HG03571 (cell line): ENCODE data around the gene SLC25A52.
"Not testable (repeated sequence)": the region's sequence is repeated elsewhere in the genome, so short reads cannot be mapped to it uniquely, and the experiment has no call there.

ENCODE experiments used
- ATAC-seq: cut with Tn5 transposase; IDR thresholded peaks from one replicate; pipeline ENCODE4 v1.9.1; 2021; ENCODE audit not compliant: unreplicated experiment

Gene SLC25A52, protein sequence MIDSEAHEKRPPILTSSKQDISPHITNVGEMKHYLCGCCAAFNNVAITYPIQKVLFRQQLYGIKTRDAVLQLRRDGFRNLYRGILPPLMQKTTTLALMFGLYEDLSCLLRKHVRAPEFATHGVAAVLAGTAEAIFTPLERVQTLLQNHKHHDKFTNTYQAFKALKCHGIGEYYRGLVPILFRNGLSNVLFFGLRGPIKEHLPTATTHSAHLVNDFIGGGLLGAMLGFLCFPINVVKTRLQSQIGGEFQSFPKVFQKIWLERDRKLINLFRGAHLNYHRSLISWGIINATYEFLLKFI

DNA sequence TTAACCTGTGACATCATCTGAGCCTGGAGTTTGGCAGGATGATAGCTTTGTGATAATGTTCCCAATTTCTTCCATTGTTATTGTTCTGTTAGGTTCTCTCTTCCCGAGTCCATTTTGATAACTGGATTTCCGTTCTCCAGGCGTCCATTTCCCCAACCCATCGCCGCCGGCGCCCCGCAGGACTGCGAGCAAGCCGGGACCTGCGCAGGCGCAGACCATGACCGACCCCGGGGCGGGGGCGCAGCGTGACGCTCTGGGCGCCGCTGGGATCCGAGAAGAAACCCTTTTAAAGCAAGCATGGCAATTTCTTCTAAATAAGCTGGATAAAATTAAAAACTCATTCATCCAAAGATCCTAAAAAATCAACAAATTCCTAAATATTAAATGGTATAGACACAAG is at the start of gene SLC25A52:
Gene SLC25A52, minus strand, starts transcription at position 186 of the 400 bp plus-strand sequence. CDS start 219 bp downstream, outside the sequence.
- ATAC-seq, result no peak

DNA sequence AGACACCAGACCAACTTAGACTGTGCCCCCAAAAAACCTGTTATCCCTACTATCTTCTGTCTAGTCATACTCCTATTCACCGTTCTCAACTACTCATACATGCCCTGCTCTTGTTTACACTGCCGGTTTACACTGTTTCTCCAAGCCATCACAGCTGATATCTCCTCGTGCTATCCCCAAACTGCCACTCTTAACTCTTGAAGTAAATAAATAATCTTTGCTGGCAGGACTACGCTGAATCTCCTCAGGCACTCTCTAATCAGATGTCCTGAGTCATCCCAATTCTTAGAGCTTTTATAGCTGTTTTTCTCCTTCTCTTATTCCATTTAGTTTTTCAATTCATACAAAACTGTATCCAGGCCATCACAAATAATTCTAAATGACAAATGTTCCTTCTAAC is 48.4 kb upstream of the SLC25A52 start:
- not testable (repeated sequence) for ATAC-seq

DNA sequence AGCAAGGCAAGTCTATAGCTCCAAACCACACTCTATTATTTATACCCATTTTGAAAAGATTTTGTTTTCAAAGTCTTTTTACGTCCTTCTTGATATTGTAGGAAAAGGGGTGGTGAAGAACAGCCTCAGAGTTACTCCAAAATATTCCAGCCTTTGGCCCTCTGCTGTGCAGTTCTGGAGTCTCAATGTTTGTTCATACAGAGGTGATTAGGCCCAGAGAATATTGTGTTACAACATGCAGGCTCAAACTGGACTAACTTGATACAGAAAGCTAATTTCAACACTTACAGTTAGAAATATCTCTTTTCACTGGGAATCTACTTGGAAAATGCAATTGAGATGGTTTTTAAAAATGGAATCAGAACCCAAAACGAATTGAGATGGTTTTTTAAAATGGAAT is 40.4 kb upstream of the SLC25A52 start:
- ATAC-seq, result no peak

DNA sequence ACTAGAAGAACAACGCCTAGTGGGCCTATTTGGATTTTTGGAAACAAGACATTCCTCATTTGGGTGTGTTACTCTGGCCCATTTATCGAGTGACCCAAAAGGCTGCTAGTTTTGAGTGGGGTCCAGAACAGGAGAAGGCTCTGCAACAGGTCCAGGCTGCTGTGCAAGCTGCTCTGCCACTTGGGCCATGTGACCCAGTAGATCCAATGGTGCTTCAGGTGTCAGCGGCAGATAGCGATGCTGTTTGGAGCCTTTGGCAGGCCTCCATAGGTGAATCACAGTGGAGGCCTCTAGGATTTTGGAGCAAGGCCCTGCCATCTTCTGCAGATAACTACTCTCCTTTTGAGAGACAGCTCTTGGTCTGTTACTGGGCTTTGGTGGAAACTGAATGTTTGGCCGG is 38.6 kb upstream of the SLC25A52 start:
- ATAC-seq, result not testable (repeated sequence)

DNA sequence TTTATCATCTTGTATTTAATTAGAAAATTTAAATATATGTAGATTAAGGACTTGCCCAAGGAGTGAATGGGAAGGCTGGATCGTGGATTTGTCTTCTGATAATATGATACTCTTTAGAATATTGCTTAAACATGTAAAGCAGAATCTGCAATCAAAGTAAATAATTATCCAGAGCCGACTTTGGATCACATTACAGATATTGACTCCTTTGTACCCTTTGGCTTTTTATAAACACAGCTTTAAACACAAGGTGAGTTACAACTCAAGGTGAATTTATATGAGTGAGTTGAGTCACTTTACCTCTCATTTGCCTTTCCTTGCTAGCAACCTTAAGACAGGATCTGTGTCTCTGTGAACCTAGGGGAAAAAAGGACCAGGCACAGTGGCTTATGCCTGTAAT is 37.7 kb upstream of the SLC25A52 start:
- no peak for ATAC-seq

DNA sequence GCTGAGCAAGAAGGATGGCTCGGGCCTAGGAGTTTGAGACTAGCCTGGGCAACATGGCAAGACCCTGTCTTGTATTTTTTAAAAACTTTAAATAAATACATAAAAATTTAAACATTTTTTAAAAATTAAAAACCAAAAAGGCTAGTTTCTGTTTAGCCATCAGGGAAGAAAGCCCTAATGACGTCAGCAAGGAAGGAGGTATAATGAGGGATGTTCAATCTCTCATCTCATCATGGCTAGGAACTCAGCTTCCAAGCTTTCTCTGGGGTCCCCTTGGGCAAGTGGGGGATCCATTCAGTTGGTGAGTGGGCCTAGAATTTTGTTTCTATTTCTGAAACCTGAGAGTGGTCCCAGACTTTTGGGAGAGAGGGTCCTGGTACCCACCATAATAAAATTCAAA is 35.1 kb upstream of the SLC25A52 start:
- no peak for ATAC-seq

DNA sequence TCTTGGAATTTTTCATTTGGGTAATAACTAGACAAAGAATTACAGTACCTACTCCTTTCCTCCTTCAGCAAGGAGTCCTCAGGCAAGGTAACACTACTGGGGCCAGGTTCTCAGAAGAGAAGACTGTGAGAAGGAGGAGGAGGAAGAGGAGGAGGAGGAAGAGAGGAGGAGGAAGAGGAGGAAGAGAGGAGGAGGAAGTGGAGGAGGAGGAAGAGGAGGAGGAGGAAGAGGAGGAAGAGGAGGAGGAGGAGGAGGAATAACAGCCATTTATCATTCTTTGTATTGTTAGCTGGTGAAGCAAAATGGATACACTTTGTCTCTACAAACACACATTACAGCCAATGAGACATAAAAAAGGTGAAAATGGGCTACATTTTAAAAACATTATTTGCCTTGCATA is 32.9 kb upstream of the SLC25A52 start:
- ATAC-seq, result no peak

DNA sequence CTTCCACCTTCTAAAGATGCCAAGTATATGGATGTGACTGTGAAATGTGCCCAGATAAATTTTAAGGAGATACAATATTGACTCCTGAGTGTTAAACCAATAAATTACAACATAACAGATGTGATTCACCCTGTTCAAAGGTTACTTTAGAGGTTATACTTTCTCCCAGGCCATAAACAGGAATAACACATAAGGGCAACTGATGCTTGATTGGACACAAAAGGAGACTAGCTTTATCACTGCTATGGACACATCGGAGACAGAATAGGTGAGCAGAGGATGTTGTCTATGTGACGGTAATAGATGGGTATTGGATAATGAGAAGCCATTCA is 31.9 kb upstream of the SLC25A52 start:
- ATAC-seq, result no peak

DNA sequence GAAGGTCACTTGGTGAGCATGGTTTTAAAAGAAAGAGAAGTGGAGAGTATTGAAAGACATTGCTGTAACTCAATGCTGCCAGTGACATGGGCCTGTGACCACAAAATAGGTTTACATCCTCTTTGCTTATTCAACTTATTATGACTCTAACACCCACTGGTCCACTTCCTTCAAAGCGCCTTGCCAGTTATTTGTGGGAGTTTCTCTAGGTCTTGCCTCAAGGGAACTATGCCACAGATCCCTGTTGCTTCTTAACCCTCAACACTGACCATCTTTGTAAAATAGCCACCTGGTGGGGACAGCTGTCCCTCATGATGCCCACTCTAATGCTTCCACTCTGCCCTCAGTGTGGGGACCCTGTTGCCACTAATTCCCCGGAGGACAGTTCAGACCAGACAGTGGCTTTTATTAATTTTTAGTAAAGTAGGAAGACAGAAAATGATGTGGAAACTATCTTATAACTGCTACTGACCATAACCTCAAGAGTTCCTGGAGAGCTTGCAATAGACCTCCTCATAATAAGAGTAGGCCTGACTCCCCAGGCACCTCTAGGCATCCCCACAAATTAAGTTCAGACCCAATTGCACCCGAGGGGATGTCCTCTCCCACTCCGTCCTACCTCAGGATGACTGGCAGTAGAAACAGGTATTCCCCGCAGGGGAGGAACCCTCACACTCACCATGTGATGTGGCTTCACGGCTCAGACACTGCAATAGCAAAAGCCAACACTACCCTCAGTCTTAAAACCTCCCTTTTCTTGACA is 31.3 kb upstream of the SLC25A52 start:
- ATAC-seq, result peak; percentile 88

DNA sequence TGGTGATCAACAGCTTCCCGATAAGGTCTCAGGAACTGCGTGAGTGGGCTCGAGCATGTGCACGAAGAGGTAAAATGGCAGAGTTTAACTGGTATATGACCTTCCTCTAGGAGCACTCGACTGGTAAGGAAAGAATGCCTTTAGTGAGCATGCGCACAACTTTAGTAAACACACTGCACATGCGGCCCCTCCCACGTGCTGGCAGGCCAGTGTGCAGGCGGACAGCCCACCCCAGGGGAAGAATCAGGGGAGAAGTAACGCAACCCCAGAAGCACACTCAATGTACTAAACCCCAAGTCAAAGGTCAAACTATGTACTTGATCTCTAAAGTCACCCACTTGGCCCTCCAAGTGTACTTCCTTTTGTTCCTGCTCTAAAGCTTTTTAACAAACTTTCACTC is 28.7 kb upstream of the SLC25A52 start:
- ATAC-seq, result no peak

DNA sequence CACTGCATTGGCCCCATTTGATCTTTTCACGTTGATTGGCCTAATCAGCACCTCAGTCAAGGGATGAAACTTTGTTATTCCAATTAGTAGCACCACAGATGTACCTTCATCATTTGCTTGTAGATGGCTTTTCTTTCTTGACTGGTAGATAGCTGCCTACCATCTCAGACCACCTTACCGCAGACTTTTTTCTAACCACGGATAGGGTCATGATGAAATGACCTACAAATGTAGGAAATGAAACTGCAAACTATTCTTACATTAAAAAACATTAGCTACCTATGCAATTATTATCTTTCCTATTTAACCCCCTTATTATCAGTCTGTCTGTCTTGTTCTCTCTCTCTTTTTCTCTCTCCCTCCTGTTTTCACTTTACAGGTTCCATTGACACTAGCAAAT is 22.4 kb upstream of the SLC25A52 start:
- no peak for ATAC-seq

DNA sequence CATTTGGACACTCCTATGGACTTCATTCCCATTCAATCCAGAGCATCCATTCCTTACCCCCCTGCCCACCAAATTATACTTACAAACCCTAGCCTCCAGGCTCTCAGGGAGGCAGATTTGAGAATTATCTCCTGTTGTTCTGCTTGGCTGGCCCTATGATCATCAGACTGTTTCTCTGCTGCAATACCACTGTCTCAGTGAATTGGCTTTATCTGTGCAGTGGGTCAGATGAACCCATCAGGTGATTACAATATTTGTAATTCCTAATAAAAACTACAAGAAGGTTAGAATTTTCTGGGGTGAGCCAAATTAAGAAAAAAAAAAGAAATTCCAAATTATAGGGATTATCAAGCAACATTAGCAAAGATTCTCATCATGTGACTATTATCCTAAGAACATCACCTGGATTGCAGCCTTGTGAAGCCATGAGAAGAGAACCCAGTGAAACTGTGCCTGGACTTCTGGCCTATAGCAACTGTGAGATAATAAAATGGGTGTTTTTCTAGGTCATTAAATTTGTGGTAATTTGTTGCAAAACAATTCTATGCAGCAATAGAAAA is 17.8 kb upstream of the SLC25A52 start:
- no peak for ATAC-seq

DNA sequence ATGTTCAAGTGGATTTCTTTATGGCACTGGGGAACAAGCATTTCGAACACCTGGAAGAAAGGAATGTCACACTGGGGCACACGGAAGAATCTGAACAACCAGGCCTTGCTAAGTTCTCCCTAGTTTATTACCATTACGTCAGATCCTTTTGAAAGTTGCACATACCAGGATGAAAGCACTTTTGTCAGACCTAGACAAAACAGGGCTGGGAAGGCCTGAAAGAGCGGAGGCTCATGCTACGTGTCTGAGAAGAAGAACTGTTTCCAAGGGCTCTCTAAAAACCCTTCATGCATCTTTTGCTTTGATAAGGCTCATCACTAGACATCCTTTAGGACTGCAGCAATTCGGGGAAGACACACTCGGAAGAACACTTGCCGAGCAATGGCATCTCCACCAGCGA is 15.4 kb upstream of the SLC25A52 start:
- ATAC-seq, result no peak

DNA sequence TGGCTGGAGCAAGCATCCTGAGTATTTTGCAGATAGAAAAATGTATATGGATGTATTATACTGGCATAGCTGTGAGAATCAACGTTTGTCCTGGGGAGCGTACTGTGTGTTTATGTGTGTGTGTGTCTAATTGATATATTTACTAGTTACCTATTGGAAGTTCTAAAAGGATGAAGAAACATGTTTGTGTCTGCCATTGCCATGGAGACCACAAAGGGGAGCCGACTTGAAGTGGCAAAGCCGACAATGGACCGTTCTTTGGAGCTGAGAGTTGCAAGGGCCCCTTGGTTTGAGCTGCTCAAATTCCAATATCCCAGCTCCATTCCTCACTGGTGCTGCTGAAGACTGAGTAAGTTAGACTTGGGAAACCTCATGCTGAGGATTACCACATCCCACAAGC is 14.3 kb upstream of the SLC25A52 start:
- no peak for ATAC-seq

DNA sequence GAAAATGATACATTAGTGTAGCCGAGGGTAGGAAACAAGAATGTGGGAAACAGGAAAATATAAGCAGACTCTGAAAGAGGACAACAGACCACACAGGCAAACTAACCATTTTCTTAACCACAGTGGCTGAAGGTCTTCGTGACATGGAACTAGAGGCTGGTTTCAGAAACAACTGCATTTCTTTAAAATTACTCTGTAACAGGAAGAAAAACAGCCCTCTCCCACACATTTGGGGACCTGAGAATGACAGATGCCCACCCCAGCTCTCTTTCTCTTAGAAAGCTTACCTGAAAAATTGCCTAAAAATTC is 13.8 kb upstream of the SLC25A52 start:
- ATAC-seq, result no peak

DNA sequence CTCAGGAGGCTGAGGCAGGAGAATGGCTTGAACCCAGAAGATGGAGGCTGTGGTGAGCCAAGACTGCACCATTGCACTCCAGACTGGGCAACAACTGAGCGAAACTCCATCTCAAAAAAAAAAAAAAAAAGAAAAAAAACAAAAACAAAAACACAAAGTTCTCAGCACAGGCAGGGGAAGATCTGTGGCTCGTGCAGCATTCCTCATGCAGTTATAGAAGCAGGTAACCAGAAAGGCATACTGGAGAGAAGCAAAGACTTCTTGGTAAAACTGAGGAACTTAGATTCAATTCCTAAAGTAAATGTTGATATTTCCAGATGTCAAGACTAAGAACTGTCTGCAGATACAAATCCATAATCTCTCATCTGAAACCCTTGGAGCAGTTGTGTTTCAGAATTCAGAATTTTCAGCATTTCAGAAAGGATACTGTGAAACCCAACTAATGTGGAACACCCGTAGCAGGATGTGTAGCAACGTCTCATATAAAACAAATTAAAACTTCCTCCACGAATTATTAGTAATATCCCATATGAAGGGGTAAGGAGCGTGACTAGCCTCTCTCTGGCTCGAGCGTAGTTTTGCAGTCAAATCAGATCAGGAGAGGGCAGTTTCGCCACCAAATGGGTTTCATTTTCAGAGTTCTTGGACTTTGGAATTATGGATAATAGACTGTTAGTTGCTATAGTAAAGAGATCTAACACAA is 13.2 kb upstream of the SLC25A52 start:
- ATAC-seq, result no peak

DNA sequence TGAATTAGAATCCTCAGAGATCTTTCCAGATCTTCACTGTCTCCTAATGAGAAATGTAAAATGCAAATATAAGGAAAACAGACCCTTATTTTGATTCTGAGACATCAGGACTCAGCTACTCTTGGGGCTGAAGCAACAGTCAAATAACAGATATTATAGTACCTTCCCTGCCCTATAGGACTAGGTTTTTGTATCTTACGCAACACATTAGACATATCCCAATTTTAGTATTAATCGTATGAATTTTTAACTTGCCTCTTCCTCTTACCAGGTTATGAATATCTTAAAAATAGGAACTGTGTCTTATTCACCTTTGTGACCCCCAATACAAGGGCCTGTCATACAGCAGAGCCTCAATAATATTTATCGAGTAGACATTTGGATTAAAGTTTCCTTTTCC is 12.0 kb upstream of the SLC25A52 start:
- no peak for ATAC-seq

DNA sequence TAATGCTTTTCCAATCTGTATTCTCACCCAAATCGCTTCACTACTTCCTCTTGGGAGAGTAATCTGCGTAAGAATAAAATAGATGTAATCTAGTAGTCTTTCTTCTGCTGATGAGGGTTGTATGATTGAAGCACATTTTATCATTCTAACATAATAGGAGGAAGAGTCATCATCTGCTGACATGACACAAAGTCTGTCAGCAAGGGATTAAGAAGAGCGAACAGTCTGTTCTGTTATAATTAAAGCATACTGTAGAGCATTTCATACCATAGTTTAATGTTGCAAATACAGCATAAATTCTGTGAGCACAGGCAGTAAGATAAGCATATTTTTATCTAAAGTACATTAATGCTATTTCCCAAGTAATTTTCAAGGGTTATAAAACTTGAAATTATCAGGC is 10.4 kb downstream of the SLC25A52 start:
- no peak for ATAC-seq

DNA sequence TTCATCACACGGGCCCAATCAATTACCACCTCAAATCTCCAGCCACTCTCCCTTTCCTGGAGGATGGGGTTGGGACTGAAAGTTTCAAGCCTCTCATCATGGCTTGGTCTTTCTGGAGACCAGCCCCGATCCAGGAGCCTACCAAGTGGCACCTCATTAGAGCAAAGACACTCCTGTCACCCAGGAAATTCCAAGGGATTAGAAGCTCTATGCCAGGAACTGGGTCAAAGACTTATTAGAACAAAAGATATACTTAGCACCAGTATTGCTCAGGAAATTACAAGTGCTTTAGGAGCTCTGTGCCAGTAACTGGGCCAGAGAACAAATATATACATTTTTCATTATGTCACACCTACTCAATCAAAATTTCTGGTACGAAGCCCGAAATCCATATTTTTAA is 14.3 kb downstream of the SLC25A52 start:
- no peak for ATAC-seq

DNA sequence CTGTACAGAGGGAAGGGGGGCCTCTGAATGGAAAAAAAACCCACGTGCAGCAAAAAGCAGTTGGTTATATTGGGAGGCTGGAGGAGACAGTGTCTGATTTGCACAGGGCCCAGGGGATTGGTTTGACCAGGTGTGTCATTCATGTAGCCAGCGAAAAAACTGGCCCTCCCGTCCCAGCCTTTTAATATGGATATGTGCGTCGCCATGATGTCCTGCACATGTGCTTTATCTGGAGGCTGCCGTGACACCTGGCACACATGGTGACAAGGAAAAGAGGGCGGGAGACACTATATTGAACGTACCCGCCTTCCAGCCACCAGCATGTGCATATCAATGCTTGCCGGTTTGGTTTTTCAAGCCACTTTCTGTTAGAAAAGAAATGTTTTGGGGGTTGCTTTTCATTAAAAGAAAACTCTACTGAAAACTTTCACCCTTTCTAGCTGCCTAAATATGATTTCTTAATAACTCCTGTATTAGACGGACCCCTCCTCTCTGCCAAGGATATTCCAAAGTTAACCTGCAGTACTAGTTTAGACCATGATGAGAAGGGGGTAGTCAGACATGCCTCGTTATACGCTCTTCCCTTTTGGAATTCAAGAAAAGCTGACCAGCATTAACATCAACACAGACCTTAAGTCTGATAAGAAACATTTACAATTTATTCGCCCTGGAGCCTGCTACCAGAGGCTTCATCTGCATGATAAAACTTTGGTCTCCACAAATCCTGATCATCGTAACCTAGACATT is 16.2 kb downstream of the SLC25A52 start:
- no peak for ATAC-seq

DNA sequence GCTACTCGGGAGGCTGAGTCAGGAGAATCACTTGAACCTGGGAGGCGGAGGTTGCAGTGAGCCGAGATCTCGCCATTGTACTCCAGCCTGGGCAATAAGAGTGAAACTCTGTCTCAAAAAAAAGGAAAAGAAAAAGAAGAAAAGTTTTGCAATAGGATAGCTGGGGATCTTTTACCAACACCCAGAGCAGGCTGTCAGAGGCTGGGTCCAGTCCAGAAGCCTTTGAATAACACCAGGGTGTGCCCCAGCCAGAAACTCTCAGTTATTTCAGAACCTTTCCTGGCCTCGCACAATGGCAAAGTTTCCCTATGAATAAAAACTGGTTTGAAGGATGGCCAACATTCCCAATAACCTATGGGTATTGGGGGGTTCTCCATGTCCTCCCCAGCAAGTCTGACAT is 17.1 kb downstream of the SLC25A52 start:
- not testable (repeated sequence) for ATAC-seq
